Esophagus muscularis mucosa (tissue), 4 donors: Measurements from ENCODE around the gene PAPSS2. TPM values are rescaled to one million over a fixed set of nuclear protein-coding genes. Genes with fewer than 3 reads are reported as not detected.

Experiments used
- DNase-seq: peaks from one replicate; pipeline ENCODE4 v3.0.0-alpha.2; 2017; ENCODE audit errors: extremely low spot score
- H3K27ac ChIP-seq, 4 donors: fragments of 200-600 bp; sonication (generic); replicated peaks in 1 of 4; 1 replicate in 3 of 4; 2 replicates in 1 of 4; pipeline ENCODE4 v1.5.1; 2016 to 2019; ENCODE audit warnings: mild to moderate bottlenecking in 1 of 4
- H3K27me3 ChIP-seq, 4 donors: fragments of 200-600 bp; sonication (generic); one replicate each; pipeline versions ENCODE4 v1.5.1 to v1.6.0; 2016 to 2019
- H3K36me3 ChIP-seq, 4 donors: fragments of 200-600 bp; sonication (generic); one replicate each; pipeline ENCODE4 v1.5.1; 2016 to 2019
- H3K4me1 ChIP-seq, 4 donors: fragments of 200-600 bp; sonication (generic); one replicate each; pipeline ENCODE4 v1.5.1; 2016 to 2019
- H3K4me3 ChIP-seq, 4 donors: fragments of 200-600 bp; sonication (generic); 1 replicate in 2 of 4; 2 replicates in 2 of 4; pipeline ENCODE4 v1.5.1; 2016 to 2019; ENCODE audit warnings: mild to moderate bottlenecking in 4 of 4, moderate library complexity in 1 of 4
- H3K9me3 ChIP-seq, 4 donors: fragments of 200-600 bp; sonication (generic); 1 replicate in 3 of 4; 2 replicates in 1 of 4; pipeline ENCODE4 v1.5.1; 2016 to 2019
- EP300 ChIP-seq: sonication (generic); formaldehyde crosslinking; IDR thresholded peaks from one replicate; pipeline ENCODE4 v1.6.1; 2017; ENCODE audit warnings: antibody characterized with exemption
- POLR2A ChIP-seq: fragments of 450-650 bp; IDR thresholded peaks from one replicate; pipeline ENCODE4 v1.6.1; 2017; ENCODE audit warnings: antibody characterized with exemption, moderate library complexity, mild to moderate bottlenecking, low read depth
- POLR2AphosphoS5 ChIP-seq, 2 donors: sonication (generic); formaldehyde crosslinking; IDR thresholded peaks; one replicate each; pipeline ENCODE4 v1.6.1; 2017; ENCODE audit warnings: antibody characterized with exemption in 2 of 2
- WGBS: methylation state at CpG from one replicate; pipeline ENCODE4 v1.1.5; 2018; 5-methylcytosine and 5-hydroxymethylcytosine counted together
- intact Hi-C: fragments of 100-400 bp; cut with DNase I; formaldehyde crosslinking; loops from one replicate; pipeline ENCODE4 v1.15.1; 2023
- total RNA-seq, 4 donors: library from RNA; depleted of rRNA; stranded (reverse); fragments of >200 nt; gene quantifications; one replicate each; pipeline versions ENCODE4 v1.1.0 to v1.2.1, GENCODE V29; 2016
- TF ChIP-seq, protein P1 (sequence below), 3 experiments: fragments of 200-600 bp in 2 of 3; fragments of 450-650 bp in 1 of 3; sonication (generic) in 2 of 3; IDR thresholded peaks; one replicate each; pipeline ENCODE4 v1.5.1; 2017 to 2019; ENCODE audit warnings: antibody characterized with exemption in 3 of 3, mild to moderate bottlenecking in 2 of 3, moderate library complexity in 1 of 3

The PAPSS2 gene
- total RNA-seq, 4 donors from 2014 or later = 9.6 to 16.7 (median 14.9) TPM

DNA sequence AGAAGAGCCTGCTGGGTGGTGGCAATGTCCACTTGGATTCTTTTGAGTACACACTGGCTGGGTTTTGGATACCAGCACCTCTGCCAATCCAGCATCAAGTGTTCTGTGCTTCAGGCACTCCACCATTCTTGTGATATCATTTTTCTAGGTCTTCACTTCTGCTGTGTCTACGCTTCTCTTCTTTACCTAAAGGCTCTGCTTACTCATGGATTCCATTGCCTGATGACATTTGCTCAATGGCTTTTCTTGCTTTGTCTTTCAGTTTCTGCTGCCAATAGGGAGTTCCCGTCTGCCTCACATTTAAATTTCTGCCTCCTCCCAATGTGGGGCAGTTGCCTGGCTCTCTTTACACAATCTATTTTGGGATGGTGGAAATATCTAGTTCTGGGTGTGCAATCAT, 12.7 kb upstream of the PAPSS2 start:
- TF ChIP-seq, protein P1, sequence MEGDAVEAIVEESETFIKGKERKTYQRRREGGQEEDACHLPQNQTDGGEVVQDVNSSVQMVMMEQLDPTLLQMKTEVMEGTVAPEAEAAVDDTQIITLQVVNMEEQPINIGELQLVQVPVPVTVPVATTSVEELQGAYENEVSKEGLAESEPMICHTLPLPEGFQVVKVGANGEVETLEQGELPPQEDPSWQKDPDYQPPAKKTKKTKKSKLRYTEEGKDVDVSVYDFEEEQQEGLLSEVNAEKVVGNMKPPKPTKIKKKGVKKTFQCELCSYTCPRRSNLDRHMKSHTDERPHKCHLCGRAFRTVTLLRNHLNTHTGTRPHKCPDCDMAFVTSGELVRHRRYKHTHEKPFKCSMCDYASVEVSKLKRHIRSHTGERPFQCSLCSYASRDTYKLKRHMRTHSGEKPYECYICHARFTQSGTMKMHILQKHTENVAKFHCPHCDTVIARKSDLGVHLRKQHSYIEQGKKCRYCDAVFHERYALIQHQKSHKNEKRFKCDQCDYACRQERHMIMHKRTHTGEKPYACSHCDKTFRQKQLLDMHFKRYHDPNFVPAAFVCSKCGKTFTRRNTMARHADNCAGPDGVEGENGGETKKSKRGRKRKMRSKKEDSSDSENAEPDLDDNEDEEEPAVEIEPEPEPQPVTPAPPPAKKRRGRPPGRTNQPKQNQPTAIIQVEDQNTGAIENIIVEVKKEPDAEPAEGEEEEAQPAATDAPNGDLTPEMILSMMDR (IDR thresholded peaks at IDR 0.05) = no peak
- TF ChIP-seq EP300 (no peak), POLR2A (no peak)
- H3K4me3 ChIP-seq = no peak overlapping the region
- H3K27ac ChIP-seq = no peak overlapping the region
- peaks cover 0 to 6% (median 0%) of the 10 kb centered on the region in 4 donors for H3K9me3 ChIP-seq
- no peaks in the 10 kb centered on the region for H3K36me3 ChIP-seq
- H3K4me1 ChIP-seq = no peaks in the 10 kb centered on the region
- WGBS = 93% methylated on average over 2 of the region's 2 CpGs
- no peak for DNase-seq
- intact Hi-C loops = no loop called here
- no peaks in the 10 kb centered on the region for H3K27me3 ChIP-seq

DNA sequence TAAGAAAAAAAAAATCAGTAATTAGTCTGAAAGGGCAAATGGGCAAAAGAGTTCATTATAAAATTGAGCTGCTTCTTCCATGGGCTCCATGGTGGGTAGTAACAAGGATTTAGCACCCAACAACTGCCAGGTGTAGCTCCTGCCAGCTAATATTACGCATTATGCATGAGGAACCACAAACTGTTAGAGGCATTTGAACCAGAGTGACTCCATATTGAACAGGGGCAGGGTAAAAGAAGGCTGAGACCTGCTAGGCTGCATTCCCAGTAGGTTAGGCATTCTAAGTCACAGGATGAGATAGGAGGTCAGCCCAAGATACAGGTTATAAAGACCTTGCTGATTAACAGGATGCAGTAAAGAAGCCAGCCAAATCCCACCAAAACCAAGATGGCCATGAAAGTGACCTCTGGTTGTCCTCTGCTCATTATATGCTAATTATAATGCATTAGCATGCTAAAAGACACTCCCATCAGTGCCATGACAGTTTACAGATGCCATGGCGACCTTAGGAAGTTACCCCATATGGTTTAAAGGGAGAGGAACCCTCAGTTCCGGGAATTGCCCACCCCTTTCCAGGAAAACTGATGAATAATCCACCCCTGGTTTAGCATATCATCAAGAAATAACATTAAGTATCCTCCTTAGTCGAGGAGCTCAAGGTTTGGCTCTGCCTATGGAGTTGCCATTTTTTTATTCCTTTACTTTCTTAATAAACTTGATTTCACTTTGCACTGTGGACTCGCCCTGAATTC, 8.7 kb upstream of the PAPSS2 start:
- no peak overlapping the region for H3K27ac ChIP-seq
- no peaks in the 10 kb centered on the region for H3K27me3 ChIP-seq
- WGBS = 92% methylated on average over 5 of the region's 5 CpGs
- no peak overlapping the region for H3K4me3 ChIP-seq
- intact Hi-C loops = no loop called here
- TF ChIP-seq, protein P1 (IDR thresholded peaks at IDR 0.05) = no peak
- TF ChIP-seq EP300 = no peak
- no peak for TF ChIP-seq POLR2AphosphoS5 (IDR thresholded peaks at IDR 0.05)
- no peak for TF ChIP-seq POLR2A
- H3K4me1 ChIP-seq = no peaks in the 10 kb centered on the region
- H3K36me3 ChIP-seq = no peaks in the 10 kb centered on the region
- no peak for DNase-seq
- H3K9me3 ChIP-seq = peaks cover 0 to 5% (median 0%) of the 10 kb centered on the region in 4 donors

GRCh38 chr10:87651801-87652200, 7.9 kb upstream of the PAPSS2 start:
- intact Hi-C loops = no loop called here
- no peak overlapping the region for H3K4me3 ChIP-seq
- H3K36me3 ChIP-seq = no peaks in the 10 kb centered on the region
- WGBS = 61% methylated on average over 6 of the region's 6 CpGs
- TF ChIP-seq EP300 (no peak), POLR2A (no peak), POLR2AphosphoS5 (IDR thresholded peaks at IDR 0.05) (no peak)
- TF ChIP-seq, protein P1 (IDR thresholded peaks at IDR 0.05) = no peak
- H3K27me3 ChIP-seq = no peaks in the 10 kb centered on the region
- H3K27ac ChIP-seq = no peak overlapping the region
- H3K9me3 ChIP-seq = no peaks in the 10 kb centered on the region
- peaks cover 2 to 5% (median 3%) of the 10 kb centered on the region in 4 donors for H3K4me1 ChIP-seq
- DNase-seq = no peak

DNA sequence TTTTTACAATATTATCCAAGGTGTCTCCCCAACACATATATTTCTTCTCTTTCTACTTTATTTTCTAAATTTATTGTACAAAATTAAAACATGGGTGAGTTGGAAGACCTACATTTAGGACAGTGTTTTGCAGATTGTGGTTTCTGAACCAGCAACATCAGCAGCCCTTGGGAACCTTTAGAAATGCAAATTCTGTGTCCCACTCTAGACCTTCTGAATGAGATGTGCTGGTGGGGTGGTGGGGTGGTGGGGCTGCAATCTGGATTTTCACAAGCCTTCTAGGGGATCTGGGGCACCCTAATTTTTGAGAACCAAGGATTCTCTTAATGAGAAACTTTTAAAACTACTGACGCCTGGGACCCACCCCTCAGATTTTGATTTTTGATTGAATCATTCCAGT, 7.4 kb upstream of the PAPSS2 start:
- Histone ChIP-seq H3K9me3 (no peaks in the 10 kb centered on the region), H3K4me3 (no peak overlapping the region), H3K36me3 (no peaks in the 10 kb centered on the region), H3K27ac (no peak overlapping the region), H3K4me1 (peaks cover 5 to 7% (median 7%) of the 10 kb centered on the region in 4 donors), H3K27me3 (no peaks in the 10 kb centered on the region)
- intact Hi-C loops = no loop called here
- WGBS = 93% methylated on average over 1 of the region's 1 CpG
- no peak for TF ChIP-seq EP300
- TF ChIP-seq, protein P1 (IDR thresholded peaks at IDR 0.05) = no peak
- TF ChIP-seq POLR2AphosphoS5 (IDR thresholded peaks at IDR 0.05) = no peak
- no peak for TF ChIP-seq POLR2A
- no peak for DNase-seq

DNA sequence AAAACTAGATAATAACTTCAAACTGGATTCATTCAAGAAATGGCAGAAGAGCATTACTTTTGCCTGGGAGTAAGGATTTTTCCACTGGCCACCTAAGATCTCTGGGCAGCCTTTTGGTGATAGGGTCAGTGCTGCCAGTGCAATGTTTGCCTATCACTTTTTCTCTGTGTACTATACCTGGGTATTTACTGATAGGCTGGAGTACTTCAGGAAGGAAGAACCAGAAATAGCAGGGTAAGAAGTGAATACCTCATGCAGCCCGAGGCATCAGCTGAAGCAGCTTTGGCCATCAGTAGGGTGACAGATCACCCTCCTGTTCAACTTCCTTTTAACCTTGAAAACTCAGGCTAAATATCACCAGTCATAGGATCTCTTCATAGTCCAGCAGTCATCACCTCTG, 5.5 kb upstream of the PAPSS2 start:
- no peaks in the 10 kb centered on the region for H3K27me3 ChIP-seq

More for the DNA sequence above, 5.5 kb upstream of the PAPSS2 start:
- no peak for DNase-seq
- Histone ChIP-seq H3K4me3 (no peak overlapping the region), H3K27ac (no peak overlapping the region), H3K9me3 (no peaks in the 10 kb centered on the region), H3K4me1 (peaks cover 8 to 13% (median 9%) of the 10 kb centered on the region in 4 donors), H3K36me3 (no peaks in the 10 kb centered on the region)
- intact Hi-C loops = loop anchor here (2.0 kb wide), 1 partner anchor 81 kb away; no protein-coding TSS in a partner anchor
- no peak for TF ChIP-seq POLR2AphosphoS5 (IDR thresholded peaks at IDR 0.05)
- TF ChIP-seq EP300 = no peak
- TF ChIP-seq POLR2A = no peak
- TF ChIP-seq, protein P1 (IDR thresholded peaks at IDR 0.05) = no peak
- WGBS = 45% methylated on average over 1 of the region's 1 CpG
